Stomach (tissue), 9 donors: ENCODE measurements around the gene SPATS2. TPM values are rescaled to one million over a fixed set of nuclear protein-coding genes. Genes with fewer than 3 reads are reported as not detected.

ENCODE experiments used
- DNase-seq, 2 donors: peaks; one replicate each; pipeline versions ENCODE4 v3.0.0 to v3.0.0-alpha.2; 2013 to 2019
- H3K27ac ChIP-seq, 5 donors: fragments of 200-600 bp in 4 of 5; sonication (generic) in 4 of 5; one replicate each; pipeline ENCODE4 v1.5.1; 2013 to 2019; ENCODE audit warnings: mild to moderate bottlenecking in 1 of 5, moderate library complexity in 1 of 5
- H3K27me3 ChIP-seq, 3 donors: fragments of 200-600 bp; sonication (generic); one replicate each; pipeline ENCODE4 v1.5.1; 2017 to 2019; ENCODE audit warnings: mixed run types in 1 of 3
- H3K36me3 ChIP-seq, 4 donors: fragments of 200-600 bp; sonication (generic); 1 replicate in 3 of 4; 2 replicates in 1 of 4; pipeline ENCODE4 v1.5.1; 2016 to 2019
- H3K4me1 ChIP-seq, 4 donors: fragments of 200-600 bp; sonication (generic); one replicate each; pipeline ENCODE4 v1.5.1; 2016 to 2019
- H3K4me3 ChIP-seq, 4 donors: fragments of 200-600 bp; sonication (generic) in 3 of 4; one replicate each; pipeline ENCODE4 v1.5.1; 2016 to 2019; ENCODE audit warnings: mild to moderate bottlenecking in 1 of 4
- H3K9me3 ChIP-seq, 4 donors: fragments of 200-600 bp; sonication (generic); one replicate each; pipeline ENCODE4 v1.5.1; 2016 to 2019
- EP300 ChIP-seq: sonication (generic); formaldehyde crosslinking; IDR thresholded peaks from one replicate; pipeline ENCODE4 v1.6.1; 2017; ENCODE audit warnings: antibody characterized with exemption
- POLR2A ChIP-seq, 4 donors: fragments of 450-650 bp; IDR thresholded peaks; one replicate each; pipeline ENCODE4 v1.6.1; 2016; ENCODE audit warnings: antibody characterized with exemption in 4 of 4, control low read depth in 2 of 4, mild to moderate bottlenecking in 1 of 4, moderate library complexity in 1 of 4
- POLR2AphosphoS5 ChIP-seq, 3 donors: sonication (generic); formaldehyde crosslinking; IDR thresholded peaks; one replicate each; pipeline ENCODE4 v1.6.1; 2016; ENCODE audit warnings: antibody characterized with exemption in 3 of 3
- WGBS, 5 donors: extraction: QIAGEN DNeasy Blood & Tissue Kit in 3 of 5; methylation state at CpG; one replicate each; pipeline versions ENCODE4 v1.1.5 to v1.1.7; 2013 to 2018; 5-methylcytosine and 5-hydroxymethylcytosine counted together
- intact Hi-C: fragments of 100-400 bp; cut with DNase I; formaldehyde crosslinking; loops from one replicate; pipeline ENCODE4 v1.15.1; 2023; ENCODE audit warnings: low total_unique reads
- polyA plus RNA-seq, 3 donors: library from polyadenylated mRNA; stranded (reverse); fragments of 200-250 nt; gene quantifications; one replicate each; pipeline ENCODE4 v1.2.3, GENCODE V29; 2013
- total RNA-seq, 5 donors: library from RNA; depleted of rRNA; stranded (reverse); fragments of >200 nt; gene quantifications; one replicate each; pipeline versions ENCODE4 v1.1.0 to v1.2.3, GENCODE V29; 2014 to 2016
- TF ChIP-seq, protein P1 (sequence below), 7 experiments: fragments of 450-650 bp in 4 of 7; fragments of 200-600 bp in 3 of 7; sonication (generic) in 3 of 7; IDR thresholded peaks; one replicate each; pipeline ENCODE4 v1.5.1; 2016 to 2019; ENCODE audit warnings: antibody characterized with exemption in 7 of 7, control low read depth in 2 of 7, mild to moderate bottlenecking in 1 of 7
- donor health status: healthy with polysubstance abuse.
- donor health status: Bipolar disorder and iron deficiency.
- donor health status: healthy.

Gene SPATS2
- total and polyA plus RNA-seq, 8 donors = 8.0 to 194 (median 17.8) TPM

DNA sequence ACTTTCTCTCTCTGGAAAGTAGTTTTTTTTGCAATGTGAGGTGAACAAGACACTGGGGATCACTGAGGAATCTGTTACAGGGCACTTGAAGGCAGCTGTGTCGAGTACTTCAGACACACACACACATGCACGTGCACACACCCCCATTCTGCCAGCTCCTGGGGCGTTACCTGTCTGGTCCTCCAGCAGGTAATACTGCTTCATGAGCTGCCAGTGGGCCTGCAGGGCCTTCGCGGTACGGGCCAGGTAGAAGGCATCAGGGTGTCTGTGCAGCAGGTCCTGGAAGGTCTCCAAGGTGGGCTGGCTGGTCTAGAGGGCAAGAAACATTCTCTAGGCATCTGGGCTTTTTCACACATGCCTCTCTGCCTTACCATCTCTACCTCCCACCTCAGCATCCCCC lies 195.6 kb downstream of the SPATS2 start:
- Histone ChIP-seq H3K27ac (no peak overlapping the region), H3K27me3 (no peaks in the 10 kb centered on the region), H3K36me3 (peaks cover 65 to 87% (median 78%) of the 10 kb centered on the region in 4 donors), H3K4me1 (peaks cover 11 to 34% (median 23%) of the 10 kb centered on the region in 4 donors), H3K9me3 (no peaks in the 10 kb centered on the region), H3K4me3 (no peak overlapping the region)
- intact Hi-C loops = no loop called here
- DNase-seq = no peak
- 89 to 94% (median 93%) methylated on average over 6 of the region's 6 CpGs for WGBS, 5 donors
- TF ChIP-seq POLR2A (IDR thresholded peaks at IDR 0.05) (no peak), EP300 (no peak), POLR2AphosphoS5 (IDR thresholded peaks at IDR 0.05) (no peak)
- TF ChIP-seq, protein P1, sequence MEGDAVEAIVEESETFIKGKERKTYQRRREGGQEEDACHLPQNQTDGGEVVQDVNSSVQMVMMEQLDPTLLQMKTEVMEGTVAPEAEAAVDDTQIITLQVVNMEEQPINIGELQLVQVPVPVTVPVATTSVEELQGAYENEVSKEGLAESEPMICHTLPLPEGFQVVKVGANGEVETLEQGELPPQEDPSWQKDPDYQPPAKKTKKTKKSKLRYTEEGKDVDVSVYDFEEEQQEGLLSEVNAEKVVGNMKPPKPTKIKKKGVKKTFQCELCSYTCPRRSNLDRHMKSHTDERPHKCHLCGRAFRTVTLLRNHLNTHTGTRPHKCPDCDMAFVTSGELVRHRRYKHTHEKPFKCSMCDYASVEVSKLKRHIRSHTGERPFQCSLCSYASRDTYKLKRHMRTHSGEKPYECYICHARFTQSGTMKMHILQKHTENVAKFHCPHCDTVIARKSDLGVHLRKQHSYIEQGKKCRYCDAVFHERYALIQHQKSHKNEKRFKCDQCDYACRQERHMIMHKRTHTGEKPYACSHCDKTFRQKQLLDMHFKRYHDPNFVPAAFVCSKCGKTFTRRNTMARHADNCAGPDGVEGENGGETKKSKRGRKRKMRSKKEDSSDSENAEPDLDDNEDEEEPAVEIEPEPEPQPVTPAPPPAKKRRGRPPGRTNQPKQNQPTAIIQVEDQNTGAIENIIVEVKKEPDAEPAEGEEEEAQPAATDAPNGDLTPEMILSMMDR (IDR thresholded peaks at IDR 0.05) = no peak

DNA sequence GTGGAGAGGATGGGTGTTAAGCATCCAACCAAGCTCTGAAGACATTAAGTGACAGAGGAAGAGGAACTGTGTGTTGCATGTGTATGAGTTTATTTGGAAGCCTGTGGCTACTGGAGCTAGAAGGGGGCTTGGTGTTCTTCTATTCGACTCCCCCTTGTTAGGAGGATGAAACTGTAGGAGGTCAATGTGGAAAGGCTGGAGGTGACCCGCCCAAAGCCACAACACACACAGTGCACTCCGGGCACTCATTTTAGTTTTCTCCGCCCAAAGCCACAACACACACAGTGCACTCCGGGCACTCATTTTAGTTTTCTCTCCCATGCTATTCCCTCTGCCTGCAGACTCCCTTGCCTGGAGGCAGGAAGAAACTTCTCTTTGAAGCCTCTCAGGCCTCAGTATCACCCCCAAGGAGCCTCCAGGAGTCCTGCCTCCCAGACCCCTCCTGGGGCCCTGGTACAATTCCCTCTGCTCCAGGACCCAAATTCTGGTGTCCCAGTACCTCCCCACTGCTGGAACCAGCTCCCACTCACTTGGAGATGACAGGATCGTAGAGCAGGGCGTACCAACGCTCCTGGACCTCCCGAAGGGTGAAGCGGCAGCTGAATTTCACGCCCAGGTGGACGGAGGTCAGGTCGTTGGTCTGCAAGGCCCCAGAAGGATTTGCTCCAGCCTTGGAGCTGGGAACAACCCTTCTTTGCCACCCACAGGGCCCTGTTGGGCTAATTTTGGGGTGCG lies 196.9 kb downstream of the SPATS2 start:
- Histone ChIP-seq H3K27ac (no peak overlapping the region), H3K4me1 (peaks cover 15 to 42% (median 30%) of the 10 kb centered on the region in 4 donors), H3K4me3 (no peak overlapping the region), H3K9me3 (no peaks in the 10 kb centered on the region), H3K36me3 (peaks cover 55 to 75% (median 66%) of the 10 kb centered on the region in 4 donors), H3K27me3 (no peaks in the 10 kb centered on the region)
- WGBS, 5 donors = 86 to 91% (median 89%) methylated on average over 14 of the region's 14 CpGs
- intact Hi-C loops = no loop called here
- no peak for DNase-seq
- TF ChIP-seq POLR2AphosphoS5 (IDR thresholded peaks at IDR 0.05) = no peak
- no peak for TF ChIP-seq POLR2A (IDR thresholded peaks at IDR 0.05)
- TF ChIP-seq, protein P1 (IDR thresholded peaks at IDR 0.05) = no peak
- TF ChIP-seq EP300 = no peak

- intact Hi-C loops = no loop called here
- 63 to 84% (median 82%) methylated on average over 5 to 8 of the region's 8 CpGs for WGBS, 5 donors
- H3K27ac ChIP-seq = no peak overlapping the region
Measured at GRCh38 chr12:49564686-49565405, 197.6 kb downstream of the SPATS2 start.

More at GRCh38 chr12:49564686-49565405, 197.6 kb downstream of the SPATS2 start:
- Histone ChIP-seq H3K27me3 (no peaks in the 10 kb centered on the region), H3K4me1 (peaks cover 17 to 49% (median 35%) of the 10 kb centered on the region in 4 donors), H3K36me3 (peaks cover 48 to 67% (median 58%) of the 10 kb centered on the region in 4 donors), H3K4me3 (no peak overlapping the region), H3K9me3 (no peaks in the 10 kb centered on the region)
- TF ChIP-seq EP300 (no peak), POLR2A (IDR thresholded peaks at IDR 0.05) (no peak), POLR2AphosphoS5 (IDR thresholded peaks at IDR 0.05) (no peak)
- TF ChIP-seq, protein P1 (IDR thresholded peaks at IDR 0.05) = no peak
- no peak for DNase-seq
